Measurements from ENCODE around the gene FAM222B. TPM values are rescaled to one million over a fixed set of nuclear protein-coding genes. Genes with fewer than 3 reads are reported as not detected.
"Not testable (repeated sequence)": the region's sequence is repeated elsewhere in the genome, so short reads cannot be mapped to it uniquely, and the experiment has no call there.

FAM222B gene
- total RNA-seq, 1 experiment from 2014 or later, result 37.7 TPM

GRCh38 chr17:28843816-28844148 is 1.2 kb upstream of the FAM222B start:
- BruUV-seq (replicated peaks), result no TSS peak
- CTCF ChIA-PET, result no interaction called here
- intact Hi-C loops (cut with micrococcal nuclease; ENCODE audit: unreplicated experiment), result no loop called here
- Mint-ChIP-seq H3K9me3 (ENCODE audit: low read depth, unreplicated experiment) (no peaks in the 10 kb centered on the region), H3K4me1 (ENCODE audit: low read depth, unreplicated experiment) (no peaks in the 10 kb centered on the region), H3K36me3 (ENCODE audit: insufficient read depth, unreplicated experiment) (peaks cover 15% of the 10 kb centered on the region), H3K27me3 (ENCODE audit: unreplicated experiment) (no peaks in the 10 kb centered on the region), H3K27ac (ENCODE audit: unreplicated experiment) (no peak overlapping the region), H3K4me3 (ENCODE audit: low read depth, unreplicated experiment) (peak overlapping the region; percentile 99)
- DNase-seq, result no peak
- no peak for TF ChIP-seq CTCF (IDR thresholded peaks at IDR 0.05; ENCODE audit: unreplicated experiment)

- H3K36me3 Mint-ChIP-seq (ENCODE audit: insufficient read depth, unreplicated experiment), result peaks cover 15% of the 10 kb centered on the region
- H3K4me1 Mint-ChIP-seq (ENCODE audit: low read depth, unreplicated experiment), result no peaks in the 10 kb centered on the region
Measured at GRCh38 chr17:28841901-28842281, 699 bp downstream of the FAM222B start.

GRCh38 chr17:28839221-28839620 is 3.4 kb downstream of the FAM222B start:
- Mint-ChIP-seq H3K4me1 (ENCODE audit: low read depth, unreplicated experiment) (no peaks in the 10 kb centered on the region), H3K36me3 (ENCODE audit: insufficient read depth, unreplicated experiment) (peaks cover 15% of the 10 kb centered on the region), H3K9me3 (ENCODE audit: low read depth, unreplicated experiment) (no peaks in the 10 kb centered on the region), H3K27ac (ENCODE audit: unreplicated experiment) (no peak overlapping the region), H3K4me3 (ENCODE audit: low read depth, unreplicated experiment) (no peak overlapping the region), H3K27me3 (ENCODE audit: unreplicated experiment) (no peaks in the 10 kb centered on the region)
- no peak for DNase-seq
- intact Hi-C loops (cut with micrococcal nuclease; ENCODE audit: unreplicated experiment), result no loop called here
- no TSS peak for BruUV-seq (replicated peaks)
- CTCF ChIA-PET, result no interaction called here
- no peak for TF ChIP-seq CTCF (IDR thresholded peaks at IDR 0.05; ENCODE audit: unreplicated experiment)

More at GRCh38 chr17:28841901-28842281, 699 bp downstream of the FAM222B start:
- no peak for TF ChIP-seq CTCF (IDR thresholded peaks at IDR 0.05; ENCODE audit: unreplicated experiment)
- intact Hi-C loops (cut with micrococcal nuclease; ENCODE audit: unreplicated experiment), result no loop called here
- TSS peak; percentile 65 for BruUV-seq (replicated peaks)
- DNase-seq, result no peak
- no peaks in the 10 kb centered on the region for H3K27me3 Mint-ChIP-seq (ENCODE audit: unreplicated experiment)
- no peaks in the 10 kb centered on the region for H3K9me3 Mint-ChIP-seq (ENCODE audit: low read depth, unreplicated experiment)
- peak overlapping the region; percentile 84 for H3K27ac Mint-ChIP-seq (ENCODE audit: unreplicated experiment)
- peak overlapping the region; percentile 99 for H3K4me3 Mint-ChIP-seq (ENCODE audit: low read depth, unreplicated experiment)
- CTCF ChIA-PET, result interaction anchor here (0.7 to 2.2 kb wide), 7 partner anchors 10 to 115 kb away, joined by 3 to 11 read pairs (median 5); no protein-coding TSS in a partner anchor

GRCh38 chr17:28836541-28836940 is 6.0 kb downstream of the FAM222B start:
- H3K9me3 Mint-ChIP-seq (ENCODE audit: low read depth, unreplicated experiment); BruUV-seq (replicated peaks); H3K4me3 Mint-ChIP-seq (ENCODE audit: low read depth, unreplicated experiment); CTCF ChIA-PET; H3K27me3 Mint-ChIP-seq (ENCODE audit: unreplicated experiment); intact Hi-C loops (cut with micrococcal nuclease; ENCODE audit: unreplicated experiment); DNase-seq; H3K4me1 Mint-ChIP-seq (ENCODE audit: low read depth, unreplicated experiment); H3K27ac Mint-ChIP-seq (ENCODE audit: unreplicated experiment); H3K36me3 Mint-ChIP-seq (ENCODE audit: insufficient read depth, unreplicated experiment): not testable (repeated sequence)

GRCh38 chr17:28834420-28834819 is 8.2 kb downstream of the FAM222B start:
- Mint-ChIP-seq H3K36me3 (ENCODE audit: insufficient read depth, unreplicated experiment) (no peaks in the 10 kb centered on the region), H3K4me1 (ENCODE audit: low read depth, unreplicated experiment) (no peaks in the 10 kb centered on the region), H3K4me3 (ENCODE audit: low read depth, unreplicated experiment) (no peak overlapping the region), H3K27me3 (ENCODE audit: unreplicated experiment) (no peaks in the 10 kb centered on the region), H3K9me3 (ENCODE audit: low read depth, unreplicated experiment) (no peaks in the 10 kb centered on the region), H3K27ac (ENCODE audit: unreplicated experiment) (no peak overlapping the region)
- CTCF ChIA-PET, result no interaction called here
- BruUV-seq (replicated peaks), result no TSS peak
- intact Hi-C loops (cut with micrococcal nuclease; ENCODE audit: unreplicated experiment), result no loop called here
- no peak for TF ChIP-seq CTCF (IDR thresholded peaks at IDR 0.05; ENCODE audit: unreplicated experiment)
- DNase-seq, result no peak

Data from Calu3 (cell line).